Measurements from ENCODE around the gene FCRLA. TPM values are rescaled to one million over a fixed set of nuclear protein-coding genes. Genes with fewer than 3 reads are reported as not detected.
"Not testable (repeated sequence)": the region's sequence is repeated elsewhere in the genome, so short reads cannot be mapped to it uniquely, and the experiment has no call there.

FCRLA gene, protein sequence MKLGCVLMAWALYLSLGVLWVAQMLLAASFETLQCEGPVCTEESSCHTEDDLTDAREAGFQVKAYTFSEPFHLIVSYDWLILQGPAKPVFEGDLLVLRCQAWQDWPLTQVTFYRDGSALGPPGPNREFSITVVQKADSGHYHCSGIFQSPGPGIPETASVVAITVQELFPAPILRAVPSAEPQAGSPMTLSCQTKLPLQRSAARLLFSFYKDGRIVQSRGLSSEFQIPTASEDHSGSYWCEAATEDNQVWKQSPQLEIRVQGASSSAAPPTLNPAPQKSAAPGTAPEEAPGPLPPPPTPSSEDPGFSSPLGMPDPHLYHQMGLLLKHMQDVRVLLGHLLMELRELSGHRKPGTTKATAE
- not detected for total RNA-seq

GRCh38 chr1:161706482-161707347, at the start of gene FCRLA:
Gene FCRLA (plus strand): TSS chr1:161707229. CDS start chr1:161707265, 36 bp downstream.
- Histone ChIP-seq H3K36me3 (no peaks in the 10 kb centered on the region), H3K4me3 (no peak within 1 kb of the TSS), H3K27ac (no peak within 1 kb of the TSS), H3K9me3 (no peaks in the 10 kb centered on the region), H3K27me3 (no peaks in the 10 kb centered on the region), H3K4me1 (no peaks in the 10 kb centered on the region)
- intact Hi-C loops (cut with DNase I), result no loop called here
- no peak for DNase-seq (ENCODE audit: extremely low spot score in 2 of 2)
- TF ChIP-seq POLR2A (IDR thresholded peaks at IDR 0.05) (no peak), CTCF (IDR thresholded peaks at IDR 0.05) (no peak)

- H3K9me3 ChIP-seq; H3K4me1 ChIP-seq; H3K27ac ChIP-seq; H3K4me3 ChIP-seq; H3K36me3 ChIP-seq; intact Hi-C loops (cut with DNase I); H3K27me3 ChIP-seq; DNase-seq (ENCODE audit: extremely low spot score in 2 of 2): not testable (repeated sequence)
These were observed 48.5 kb upstream of the FCRLA start for GRCh38 chr1:161658524-161658923.

GRCh38 chr1:161661660-161662311, 45.2 kb upstream of the FCRLA start:
- H3K27me3 ChIP-seq; H3K9me3 ChIP-seq; H3K4me3 ChIP-seq; DNase-seq (ENCODE audit: extremely low spot score in 2 of 2); H3K36me3 ChIP-seq; H3K4me1 ChIP-seq; intact Hi-C loops (cut with DNase I); H3K27ac ChIP-seq: not testable (repeated sequence)

GRCh38 chr1:161662684-161663339, 44.2 kb upstream of the FCRLA start, which contains the start of gene FCGR2B:
Gene FCGR2B (plus strand): TSS chr1:161663143. CDS start chr1:161663242, 99 bp downstream.
- intact Hi-C loops (cut with DNase I); H3K4me3 ChIP-seq; H3K27ac ChIP-seq; H3K9me3 ChIP-seq; H3K36me3 ChIP-seq; H3K4me1 ChIP-seq; H3K27me3 ChIP-seq; DNase-seq (ENCODE audit: extremely low spot score in 2 of 2): not testable (repeated sequence)

DNA sequence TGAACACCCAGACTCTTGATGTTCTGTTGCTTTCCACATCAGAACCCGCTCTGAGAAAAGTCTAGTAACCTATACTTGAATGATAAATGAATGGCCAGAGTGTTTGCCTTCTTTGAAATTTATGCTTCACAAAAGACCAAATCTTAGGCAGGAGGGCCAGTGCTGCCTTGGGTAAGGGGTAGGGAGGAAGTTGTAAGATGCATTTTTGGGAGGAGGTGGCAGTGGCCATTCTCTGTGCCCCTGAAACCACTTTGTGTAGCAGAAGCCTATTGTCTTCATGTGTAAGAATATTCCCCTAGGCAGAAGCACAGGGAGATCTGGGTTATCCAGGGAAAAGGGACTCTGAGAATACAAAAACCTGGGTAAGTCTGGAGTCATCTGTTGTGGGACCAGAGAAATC, 43.5 kb upstream of the FCRLA start:
- H3K27ac ChIP-seq; H3K4me1 ChIP-seq; H3K27me3 ChIP-seq; DNase-seq (ENCODE audit: extremely low spot score in 2 of 2); intact Hi-C loops (cut with DNase I); H3K36me3 ChIP-seq; H3K4me3 ChIP-seq; H3K9me3 ChIP-seq: not testable (repeated sequence)

- H3K27me3 ChIP-seq; intact Hi-C loops (cut with DNase I); H3K9me3 ChIP-seq; H3K36me3 ChIP-seq; H3K4me1 ChIP-seq; H3K27ac ChIP-seq; H3K4me3 ChIP-seq; DNase-seq (ENCODE audit: extremely low spot score in 2 of 2): not testable (repeated sequence)
These were observed 42.3 kb upstream of the FCRLA start for GRCh38 chr1:161664689-161665088.

DNA sequence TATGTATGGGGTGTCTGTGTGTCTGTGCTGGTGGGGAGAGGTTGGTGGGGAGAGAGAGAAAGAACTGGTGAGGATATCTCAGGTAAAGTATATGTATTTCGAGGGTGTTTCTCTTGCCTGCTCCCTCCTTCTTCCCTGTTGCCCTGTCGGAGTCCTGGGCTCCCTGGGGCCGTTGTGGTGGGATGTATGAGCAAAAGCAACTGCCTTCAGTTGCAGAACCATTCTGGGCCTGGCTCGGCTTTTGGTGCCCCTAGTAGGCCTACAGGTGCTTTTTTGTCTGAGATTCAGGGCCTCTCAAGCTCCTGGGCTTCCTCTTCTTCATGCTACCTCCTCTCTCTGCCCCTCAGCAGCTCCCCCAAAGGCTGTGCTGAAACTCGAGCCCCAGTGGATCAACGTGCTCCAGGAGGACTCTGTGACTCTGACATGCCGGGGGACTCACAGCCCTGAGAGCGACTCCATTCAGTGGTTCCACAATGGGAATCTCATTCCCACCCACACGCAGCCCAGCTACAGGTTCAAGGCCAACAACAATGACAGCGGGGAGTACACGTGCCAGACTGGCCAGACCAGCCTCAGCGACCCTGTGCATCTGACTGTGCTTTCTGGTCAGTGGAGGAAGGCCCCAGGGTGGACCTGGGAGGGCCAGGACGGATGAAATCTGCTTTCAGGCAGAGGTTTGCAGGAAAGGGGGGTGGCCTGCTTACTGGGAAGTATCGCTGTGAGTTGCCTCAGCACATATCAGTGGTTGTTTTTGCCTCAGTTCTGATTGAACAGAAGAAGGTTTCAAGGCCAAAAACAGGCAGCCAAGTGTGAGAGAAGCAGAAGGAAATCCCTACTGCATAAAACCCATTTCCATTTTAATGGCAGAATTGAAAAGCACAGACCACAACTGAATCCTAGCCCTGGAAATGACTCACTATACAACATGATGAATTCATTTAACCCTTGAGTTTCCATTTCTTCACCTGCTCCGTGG, 35.7 kb upstream of the FCRLA start:
- H3K4me1 ChIP-seq; H3K27ac ChIP-seq; H3K36me3 ChIP-seq; intact Hi-C loops (cut with DNase I); H3K9me3 ChIP-seq; H3K4me3 ChIP-seq; DNase-seq (ENCODE audit: extremely low spot score in 2 of 2); H3K27me3 ChIP-seq: not testable (repeated sequence)

GRCh38 chr1:161673437-161673836, 33.6 kb upstream of the FCRLA start:
- DNase-seq (ENCODE audit: extremely low spot score in 2 of 2); H3K27me3 ChIP-seq; H3K4me1 ChIP-seq; intact Hi-C loops (cut with DNase I); H3K36me3 ChIP-seq; H3K4me3 ChIP-seq; H3K9me3 ChIP-seq; H3K27ac ChIP-seq: not testable (repeated sequence)

DNA sequence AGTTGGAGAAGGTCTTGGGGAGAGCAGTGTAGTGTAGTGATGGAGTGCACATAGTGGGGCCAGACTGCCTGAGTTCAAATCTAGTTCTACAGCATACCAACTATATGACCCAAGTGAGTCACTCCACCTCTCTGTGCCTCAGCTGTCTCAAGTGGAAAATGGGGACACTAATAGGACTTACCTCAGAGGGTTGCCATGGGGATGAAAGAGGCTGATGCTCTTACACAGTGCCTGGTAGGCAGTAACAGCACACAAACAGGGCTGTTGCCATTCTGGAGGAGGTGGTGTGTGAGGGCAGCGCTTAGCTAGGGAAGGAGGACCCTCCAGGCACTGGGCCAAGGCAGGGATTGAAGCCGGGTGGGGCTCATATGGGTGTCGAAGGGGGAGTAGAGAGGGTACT, 32.6 kb upstream of the FCRLA start:
- H3K9me3 ChIP-seq; DNase-seq (ENCODE audit: extremely low spot score in 2 of 2); H3K27me3 ChIP-seq; intact Hi-C loops (cut with DNase I); H3K4me1 ChIP-seq; H3K4me3 ChIP-seq; H3K27ac ChIP-seq; H3K36me3 ChIP-seq: not testable (repeated sequence)

- H3K36me3 ChIP-seq; H3K27me3 ChIP-seq; H3K9me3 ChIP-seq; DNase-seq (ENCODE audit: extremely low spot score in 2 of 2); H3K4me1 ChIP-seq; intact Hi-C loops (cut with DNase I); H3K27ac ChIP-seq; H3K4me3 ChIP-seq: not testable (repeated sequence)
These were observed 32.1 kb upstream of the FCRLA start for GRCh38 chr1:161674908-161675307.

Data from vagina (tissue), 2 donors.